H9 (cell line): ENCODE data around the gene GABARAP. TPM values are rescaled to one million over a fixed set of nuclear protein-coding genes. Genes with fewer than 3 reads are reported as not detected.

Experiments
- DNase-seq: peaks from one replicate; pipeline ENCODE4 v3.0.0-alpha.2; 2017
- H2AFZ ChIP-seq: one replicate; pipeline ENCODE4 v1.6.1; 2013; ENCODE audit warnings: mild to moderate bottlenecking, low read length, control low read depth, moderate library complexity
- H2AK5ac ChIP-seq: 2 replicates; pipeline ENCODE4 v1.6.1; 2013; ENCODE audit warnings: low read length, control low read depth, mixed read lengths; ENCODE audit not compliant: insufficient read length
- H2BK120ac ChIP-seq: one replicate; pipeline ENCODE4 v1.6.1; 2013; ENCODE audit warnings: low read depth, mild to moderate bottlenecking, low read length, control low read depth, inconsistent platforms; ENCODE audit not compliant: poor library complexity, severe bottlenecking
- H2BK12ac ChIP-seq: 2 replicates; pipeline ENCODE4 v1.6.1; 2013; ENCODE audit warnings: low read length, control low read depth, mixed read lengths, low read depth; ENCODE audit not compliant: insufficient read length
- H2BK15ac ChIP-seq: 2 replicates; pipeline ENCODE4 v1.6.1; 2013; ENCODE audit warnings: low read depth, low read length, control low read depth
- H2BK20ac ChIP-seq: one replicate; pipeline ENCODE4 v1.6.1; 2013; ENCODE audit warnings: low read depth, mild to moderate bottlenecking, low read length, control low read depth, inconsistent platforms; ENCODE audit not compliant: poor library complexity, severe bottlenecking
- H2BK5ac ChIP-seq: 2 replicates; pipeline ENCODE4 v1.6.1; 2013; ENCODE audit warnings: low read length, control low read depth, mixed read lengths; ENCODE audit not compliant: insufficient read length
- H3K14ac ChIP-seq: 2 replicates; pipeline ENCODE4 v1.6.1; 2013; ENCODE audit warnings: low read length, control low read depth; ENCODE audit not compliant: insufficient read depth
- H3K18ac ChIP-seq: 2 replicates; pipeline ENCODE4 v1.6.1; 2013; ENCODE audit warnings: low read depth, mild to moderate bottlenecking, mixed read lengths, low read length, control low read depth; ENCODE audit not compliant: insufficient read length
- H3K23ac ChIP-seq: 2 replicates; pipeline ENCODE4 v1.6.1; 2013; ENCODE audit warnings: low read length, control low read depth, mixed read lengths, low read depth; ENCODE audit not compliant: insufficient read length
- H3K23me2 ChIP-seq: 2 replicates; pipeline ENCODE4 v1.6.1; 2013; ENCODE audit warnings: low read depth, mild to moderate bottlenecking, mixed read lengths, low read length, control low read depth; ENCODE audit not compliant: insufficient read length, poor library complexity, severe bottlenecking
- H3K27ac ChIP-seq: 2 replicates; pipeline ENCODE4 v1.5.1; 2013; ENCODE audit warnings: low read length, control low read depth, mixed read lengths, low read depth; ENCODE audit not compliant: insufficient read length
- H3K27me3 ChIP-seq: 2 replicates; pipeline ENCODE4 v1.6.1; 2013; ENCODE audit warnings: low read length, control low read depth, inconsistent platforms; ENCODE audit not compliant: insufficient read depth
- H3K4ac ChIP-seq: 2 replicates; pipeline ENCODE4 v1.6.1; 2013; ENCODE audit warnings: low read depth, mild to moderate bottlenecking, control low read depth, inconsistent platforms, low read length, moderate library complexity
- H3K4me1 ChIP-seq: 2 replicates; pipeline ENCODE4 v1.6.1; 2013; ENCODE audit warnings: low read length, control low read depth, inconsistent platforms; ENCODE audit not compliant: insufficient read depth
- H3K4me2 ChIP-seq: 2 replicates; pipeline ENCODE4 v1.6.1; 2013; ENCODE audit warnings: low read length, control low read depth, mixed read lengths; ENCODE audit not compliant: insufficient read length, insufficient read depth
- H3K56ac ChIP-seq: 2 replicates; pipeline ENCODE4 v1.6.1; 2013; ENCODE audit warnings: low read depth, mild to moderate bottlenecking, mixed read lengths, low read length, control low read depth; ENCODE audit not compliant: insufficient read length
- H3K79me1 ChIP-seq: 2 replicates; pipeline ENCODE4 v1.6.1; 2013; ENCODE audit warnings: low read depth, mild to moderate bottlenecking, moderate library complexity, low read length, control low read depth, inconsistent platforms; ENCODE audit not compliant: insufficient read depth, poor library complexity, severe bottlenecking
- H3K79me2 ChIP-seq: 2 replicates; pipeline ENCODE4 v1.6.1; 2013; ENCODE audit warnings: low read length, control low read depth, inconsistent platforms; ENCODE audit not compliant: insufficient read depth
- H3K9ac ChIP-seq: 2 replicates; pipeline ENCODE4 v1.6.1; 2013; ENCODE audit warnings: low read length, control low read depth, mixed read lengths; ENCODE audit not compliant: insufficient read length; ENCODE audit errors: extremely low read depth
- H3K9me3 ChIP-seq: one replicate; pipeline ENCODE4 v1.6.1; 2013; ENCODE audit warnings: low read depth, low read length, inconsistent platforms; ENCODE audit not compliant: control insufficient read depth
- H3T11ph ChIP-seq: one replicate; pipeline ENCODE4 v1.6.1; 2013; ENCODE audit warnings: mild to moderate bottlenecking, low read length, control low read depth, inconsistent platforms
- H4K20me1 ChIP-seq: one replicate; pipeline ENCODE4 v1.6.1; 2013; ENCODE audit not compliant: control insufficient read depth, insufficient read length, insufficient read depth
- H4K5ac ChIP-seq: 2 replicates; pipeline ENCODE4 v1.6.1; 2013; ENCODE audit warnings: low read depth, mild to moderate bottlenecking, mixed read lengths, low read length, control low read depth; ENCODE audit not compliant: insufficient read length
- H4K8ac ChIP-seq: replicated peaks from 2 replicates; pipeline ENCODE4 v1.6.1; 2013; ENCODE audit warnings: low read length, control low read depth, mixed read lengths, low read depth; ENCODE audit not compliant: insufficient read length
- H4K91ac ChIP-seq: 2 replicates; pipeline ENCODE4 v1.6.1; 2013; ENCODE audit warnings: low read depth, mild to moderate bottlenecking, moderate library complexity, mixed read lengths, low read length, control low read depth; ENCODE audit not compliant: insufficient read length
- H3K27ac Mint-ChIP-seq, 3 experiments: 2 replicates in 2 of 3; 3 replicates in 1 of 3; pipeline ENCODE4 v1.8.0; 2020 to 2021; ENCODE audit warnings: mixed read lengths in 3 of 3, mild to moderate bottlenecking in 1 of 3, moderate library complexity in 1 of 3
- H3K27me3 Mint-ChIP-seq: 2 replicates; pipeline ENCODE4 v1.8.0; 2021; ENCODE audit warnings: low read depth, mild to moderate bottlenecking, moderate library complexity, mixed read lengths
- H3K36me3 Mint-ChIP-seq, 3 experiments: 2 replicates in 2 of 3; 3 replicates in 1 of 3; pipeline ENCODE4 v1.8.0; 2020 to 2021; ENCODE audit warnings: low read depth in 3 of 3, mixed read lengths in 3 of 3; ENCODE audit not compliant: insufficient read depth in 1 of 3
- H3K4me1 Mint-ChIP-seq, 2 experiments: 2 replicates each; pipeline ENCODE4 v1.8.0; 2020; ENCODE audit warnings: mixed read lengths in 2 of 2
- H3K4me3 Mint-ChIP-seq, 2 experiments: 2 replicates in 1 of 2; 3 replicates in 1 of 2; pipeline ENCODE4 v1.8.0; 2020 to 2021; ENCODE audit warnings: mild to moderate bottlenecking in 2 of 2, mixed read lengths in 2 of 2, moderate library complexity in 1 of 2
- H3K9me3 Mint-ChIP-seq, 2 experiments: 2 replicates in 1 of 2; 3 replicates in 1 of 2; pipeline ENCODE4 v1.8.0; 2020; ENCODE audit warnings: mild to moderate bottlenecking in 2 of 2, mixed read lengths in 2 of 2, moderate library complexity in 1 of 2
- CTCF ChIP-seq: fragments of 200-600 bp; sonication (generic); conservative IDR thresholded peaks from 3 replicates; pipeline ENCODE4 v1.8.0; 2021; ENCODE audit warnings: antibody characterized with exemption, mild to moderate bottlenecking
- WGBS: extraction: QIAGEN DNeasy Blood & Tissue Kit; methylation state at CpG from one replicate; pipeline ENCODE4 v1.1.7; 2013; ENCODE audit warnings: missing lambda C conversion rate, low lambda C conversion rate, mixed read lengths; ENCODE audit not compliant: insufficient read length; ENCODE audit errors: extremely low coverage; 5-methylcytosine and 5-hydroxymethylcytosine counted together
- total RNA-seq: library from RNA; stranded (reverse); gene quantifications from 2 replicates; pipeline ENCODE4 v1.2.1, GENCODE V29; 2021

The GABARAP gene
- total RNA-seq, 1 experiment from 2014 or later = 261 TPM

DNA sequence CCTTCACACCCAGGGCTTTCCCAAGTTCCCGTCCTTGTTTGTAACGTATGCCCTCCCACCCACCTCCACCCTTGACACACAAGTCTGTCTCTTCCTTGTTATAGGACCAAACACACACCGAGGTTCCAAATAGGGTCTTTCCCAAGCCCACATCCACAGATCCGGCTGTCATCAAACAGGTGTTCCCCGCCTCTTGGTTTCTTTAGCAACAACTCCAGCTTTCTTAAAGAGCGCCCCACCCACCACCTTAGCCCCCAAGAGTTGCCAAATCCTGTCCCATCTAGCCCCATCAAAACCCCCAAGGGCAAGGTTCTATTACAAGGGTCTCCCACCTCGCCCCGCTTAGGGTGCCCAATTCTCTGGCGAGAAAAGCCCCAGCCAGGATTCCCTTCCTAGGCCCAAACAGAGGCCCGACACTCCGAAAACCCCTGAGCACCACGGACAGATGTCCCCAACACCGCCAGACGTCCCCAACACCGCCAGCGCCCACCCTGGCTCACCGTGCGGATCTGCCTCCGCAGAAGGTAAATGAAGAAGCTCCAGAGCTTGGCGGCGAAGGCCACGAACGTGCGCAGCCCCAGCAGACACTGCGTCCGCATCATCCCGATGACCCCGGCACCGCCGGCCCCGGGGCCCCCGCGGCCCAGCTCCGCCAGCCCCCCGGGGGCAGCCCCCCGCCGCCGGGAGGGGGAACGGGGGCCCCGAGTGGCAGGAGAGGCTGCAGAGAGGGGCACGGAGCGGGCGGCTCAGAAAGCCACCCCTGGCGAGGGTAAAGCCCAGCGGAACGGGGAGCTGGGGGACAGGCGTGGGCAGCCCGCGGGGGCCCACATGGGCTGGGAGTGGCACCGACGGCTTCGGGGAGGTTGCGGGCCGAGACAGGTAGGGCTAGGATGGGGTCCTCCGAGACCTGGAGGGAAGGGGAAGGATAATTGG, 8.7 kb upstream of the GABARAP start:
- H3K18ac ChIP-seq = peak overlapping the region; percentile 61
- no peak for TF ChIP-seq CTCF
- H3K9me3 ChIP-seq = no peaks in the 10 kb centered on the region
- peak overlapping the region; percentile 95 to 98 (median 96) for H3K27ac Mint-ChIP-seq
- no peak overlapping the region for H3T11ph ChIP-seq
- H3K23ac ChIP-seq = no peak overlapping the region
- H3K4me1 ChIP-seq = no peaks in the 10 kb centered on the region; the same call in 1 of the 2 replicates
- H2BK15ac ChIP-seq = no peak overlapping the region
- peak overlapping the region; percentile 79 for H3K4me2 ChIP-seq
- no CpG with 5 or more reads among the region's 55 CpGs for WGBS
- no peak overlapping the region for H3K14ac ChIP-seq
- H3K23me2 ChIP-seq = peaks cover 6% of the 10 kb centered on the region
- H2BK120ac ChIP-seq = peak overlapping the region; percentile 50
- H2AK5ac ChIP-seq = no peak overlapping the region
- H2AFZ ChIP-seq = no peak overlapping the region
- no peaks in the 10 kb centered on the region for H4K20me1 ChIP-seq
- no peak overlapping the region for H2BK20ac ChIP-seq
- no peak overlapping the region for H2BK12ac ChIP-seq
- peak overlapping the region; percentile 39 for H3K9ac ChIP-seq
- H3K4me3 Mint-ChIP-seq = peak overlapping the region; percentile 90 to 95
- H3K36me3 Mint-ChIP-seq = peaks cover 22 to 38% (median 38%) of the 10 kb centered on the region in 3 experiments
- DNase-seq = no peak
- no peak overlapping the region for H4K8ac ChIP-seq
- H3K27ac ChIP-seq = no peak overlapping the region
- peaks cover 31 to 34% of the 10 kb centered on the region in 2 experiments for H3K4me1 Mint-ChIP-seq
- H2BK5ac ChIP-seq = no peak overlapping the region
- no peaks in the 10 kb centered on the region for H3K27me3 ChIP-seq
- H3K56ac ChIP-seq = no peak overlapping the region
- peaks cover 13% of the 10 kb centered on the region for H3K79me1 ChIP-seq
- no peaks in the 10 kb centered on the region for H3K27me3 Mint-ChIP-seq
- no peak overlapping the region for H3K4ac ChIP-seq
- no peaks in the 10 kb centered on the region for H3K9me3 Mint-ChIP-seq
- H3K79me2 ChIP-seq = peaks cover 23% of the 10 kb centered on the region; the same call in 1 of the 2 replicates
- H4K5ac ChIP-seq = no peak overlapping the region
- H4K91ac ChIP-seq = no peak overlapping the region
